NB4 (cell line): ENCODE measurements around the gene USF2.

Experiments
- DNase-seq: peaks from one replicate; pipeline ENCODE4 v3.0.0; 2010; ENCODE audit warnings: low read depth
- H3K4me3 ChIP-seq: one replicate; pipeline ENCODE4 v1.5.1; 2011; ENCODE audit warnings: mild to moderate bottlenecking, low read depth, low read length, moderate library complexity
- MYC ChIP-seq: IDR thresholded peaks from 2 replicates; pipeline ENCODE4 v1.6.1; 2011; ENCODE audit warnings: low read depth, low read length
- POLR2A ChIP-seq: IDR thresholded peaks from 2 replicates; pipeline ENCODE4 v1.6.1; 2011; ENCODE audit warnings: mild to moderate bottlenecking; ENCODE audit not compliant: insufficient read length; ENCODE audit errors: extremely low read depth
- TF ChIP-seq, protein P1 (sequence below): IDR thresholded peaks from one replicate; pipeline ENCODE4 v1.5.1; 2012; ENCODE audit warnings: low read depth, low read length
- TF ChIP-seq, protein P2 (sequence below): IDR thresholded peaks from 2 replicates; pipeline ENCODE4 v1.6.1; 2011; ENCODE audit warnings: low read depth, low read length

USF2 gene

DNA sequence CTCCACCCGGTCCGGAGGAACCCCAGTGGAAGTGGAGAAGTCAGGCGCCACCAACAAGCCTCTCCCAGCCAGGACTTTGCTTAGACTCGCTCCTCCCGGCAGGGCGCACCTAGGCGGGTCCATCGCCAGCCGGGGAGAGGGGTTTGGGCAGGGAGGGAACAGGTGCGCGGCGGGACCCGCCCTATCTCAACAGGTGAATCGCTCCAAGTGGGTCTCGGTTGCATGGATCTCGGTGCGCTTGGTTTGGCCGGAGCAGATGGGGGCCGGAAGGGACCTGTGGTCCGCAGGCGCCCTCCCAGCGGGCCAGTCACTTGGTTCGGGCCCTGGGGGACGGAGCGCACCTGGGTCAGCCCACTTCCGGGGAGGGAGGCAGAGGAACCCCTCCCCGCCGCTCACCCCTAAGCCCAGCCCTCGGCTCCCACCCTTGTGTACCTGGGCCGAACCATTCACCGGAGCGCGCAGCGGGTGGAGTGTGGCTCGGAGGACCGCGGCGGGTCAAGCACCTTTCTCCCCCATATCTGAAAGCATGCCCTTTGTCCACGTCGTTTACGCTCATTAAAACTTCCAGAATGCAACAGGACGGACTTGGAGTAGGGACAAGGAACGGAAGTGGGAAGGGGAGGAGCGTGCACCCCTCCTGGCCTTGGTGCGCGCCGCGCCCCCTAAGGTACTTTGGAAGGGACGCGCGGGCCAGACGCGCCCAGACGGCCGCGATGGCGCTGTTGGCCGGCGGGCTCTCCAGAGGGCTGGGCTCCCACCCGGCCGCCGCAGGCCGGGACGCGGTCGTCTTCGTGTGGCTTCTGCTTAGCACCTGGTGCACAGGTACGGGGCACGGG is 20.2 kb upstream of the USF2 start, which contains the start of gene LSR:
TSS of gene LSR (plus strand) at position 693 of the 836 bp plus-strand sequence. CDS start at position 714, 21 bp downstream.
- TF ChIP-seq, protein P1, sequence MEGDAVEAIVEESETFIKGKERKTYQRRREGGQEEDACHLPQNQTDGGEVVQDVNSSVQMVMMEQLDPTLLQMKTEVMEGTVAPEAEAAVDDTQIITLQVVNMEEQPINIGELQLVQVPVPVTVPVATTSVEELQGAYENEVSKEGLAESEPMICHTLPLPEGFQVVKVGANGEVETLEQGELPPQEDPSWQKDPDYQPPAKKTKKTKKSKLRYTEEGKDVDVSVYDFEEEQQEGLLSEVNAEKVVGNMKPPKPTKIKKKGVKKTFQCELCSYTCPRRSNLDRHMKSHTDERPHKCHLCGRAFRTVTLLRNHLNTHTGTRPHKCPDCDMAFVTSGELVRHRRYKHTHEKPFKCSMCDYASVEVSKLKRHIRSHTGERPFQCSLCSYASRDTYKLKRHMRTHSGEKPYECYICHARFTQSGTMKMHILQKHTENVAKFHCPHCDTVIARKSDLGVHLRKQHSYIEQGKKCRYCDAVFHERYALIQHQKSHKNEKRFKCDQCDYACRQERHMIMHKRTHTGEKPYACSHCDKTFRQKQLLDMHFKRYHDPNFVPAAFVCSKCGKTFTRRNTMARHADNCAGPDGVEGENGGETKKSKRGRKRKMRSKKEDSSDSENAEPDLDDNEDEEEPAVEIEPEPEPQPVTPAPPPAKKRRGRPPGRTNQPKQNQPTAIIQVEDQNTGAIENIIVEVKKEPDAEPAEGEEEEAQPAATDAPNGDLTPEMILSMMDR: no peak
- TF ChIP-seq MYC (no peak), POLR2A (no peak)
- TF ChIP-seq, protein P2, sequence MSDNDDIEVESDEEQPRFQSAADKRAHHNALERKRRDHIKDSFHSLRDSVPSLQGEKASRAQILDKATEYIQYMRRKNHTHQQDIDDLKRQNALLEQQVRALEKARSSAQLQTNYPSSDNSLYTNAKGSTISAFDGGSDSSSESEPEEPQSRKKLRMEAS: no peak
- H3K4me3 ChIP-seq: no peak within 1 kb of the TSS
- no peak for DNase-seq

DNA sequence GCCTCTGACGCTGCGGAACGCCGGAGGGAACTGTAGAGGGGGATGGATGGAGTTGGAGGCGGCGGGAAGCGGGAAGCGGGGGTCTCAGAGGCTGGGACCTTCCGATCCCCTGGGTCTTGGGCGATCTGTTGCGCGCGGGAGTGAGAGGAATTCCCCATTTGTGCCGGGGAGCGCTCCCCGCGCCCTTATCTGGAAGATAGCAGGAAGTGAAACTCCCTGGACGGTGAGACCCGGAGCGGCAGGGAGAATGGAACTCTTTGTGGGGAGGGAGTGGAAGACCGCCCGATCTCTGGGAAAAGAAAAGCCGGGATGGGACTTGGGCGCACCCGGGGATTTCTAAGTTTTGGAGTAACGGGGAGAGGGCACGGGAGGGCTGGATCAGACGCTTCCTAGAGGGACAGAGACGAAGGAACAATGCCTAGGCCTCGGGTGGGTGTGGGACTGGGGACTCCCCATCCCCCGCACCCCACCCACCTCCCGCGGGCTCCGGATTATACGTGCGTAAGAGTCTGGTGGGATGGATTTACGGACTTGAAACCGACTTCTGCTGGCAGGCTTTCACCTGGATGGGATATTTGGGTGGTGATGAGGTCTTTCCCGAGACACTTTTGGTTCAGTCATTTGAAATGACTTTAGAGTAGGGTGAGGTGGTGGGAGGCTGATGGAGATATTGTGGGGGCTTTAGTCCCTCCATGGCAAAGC is 19.5 kb upstream of the USF2 start:
- TF ChIP-seq, protein P1: no peak
- no peak for TF ChIP-seq POLR2A
- H3K4me3 ChIP-seq: no peak overlapping the region
- no peak for DNase-seq

DNA sequence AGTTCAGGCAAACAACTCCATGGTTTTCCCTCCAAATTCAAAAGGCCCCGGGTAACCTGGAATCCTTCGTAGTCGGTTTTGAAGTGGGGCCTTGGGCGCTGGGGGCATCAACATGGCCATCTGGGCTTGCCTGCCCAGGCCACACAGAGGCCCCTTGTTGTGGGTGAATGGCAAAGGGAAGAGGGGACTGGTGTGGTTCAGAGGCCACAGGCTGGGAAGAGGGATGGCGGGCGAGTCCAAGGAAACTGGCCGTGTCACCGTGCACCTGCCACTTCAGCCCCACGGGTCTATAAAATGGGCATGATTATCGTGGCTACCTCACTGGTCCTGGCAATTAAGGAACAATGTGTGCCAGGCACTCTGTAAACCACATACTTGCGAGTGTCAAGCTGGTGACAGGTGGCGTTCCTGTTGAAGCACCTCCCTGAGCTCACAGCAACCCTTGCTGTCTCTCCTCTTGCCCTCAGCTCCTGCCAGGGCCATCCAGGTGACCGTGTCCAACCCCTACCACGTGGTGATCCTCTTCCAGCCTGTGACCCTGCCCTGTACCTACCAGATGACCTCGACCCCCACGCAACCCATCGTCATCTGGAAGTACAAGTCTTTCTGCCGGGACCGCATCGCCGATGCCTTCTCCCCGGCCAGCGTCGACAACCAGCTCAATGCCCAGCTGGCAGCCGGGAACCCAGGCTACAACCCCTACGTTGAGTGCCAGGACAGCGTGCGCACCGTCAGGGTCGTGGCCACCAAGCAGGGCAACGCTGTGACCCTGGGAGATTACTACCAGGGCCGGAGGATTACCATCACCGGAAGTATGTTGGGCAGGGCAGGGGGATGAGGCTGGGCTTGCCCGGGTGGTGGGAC is 18.7 kb upstream of the USF2 start:
- DNase-seq: no peak
- TF ChIP-seq, protein P1: no peak
- TF ChIP-seq POLR2A: no peak
- TF ChIP-seq, protein P2: no peak
- no peak for TF ChIP-seq MYC
- no peak overlapping the region for H3K4me3 ChIP-seq

DNA sequence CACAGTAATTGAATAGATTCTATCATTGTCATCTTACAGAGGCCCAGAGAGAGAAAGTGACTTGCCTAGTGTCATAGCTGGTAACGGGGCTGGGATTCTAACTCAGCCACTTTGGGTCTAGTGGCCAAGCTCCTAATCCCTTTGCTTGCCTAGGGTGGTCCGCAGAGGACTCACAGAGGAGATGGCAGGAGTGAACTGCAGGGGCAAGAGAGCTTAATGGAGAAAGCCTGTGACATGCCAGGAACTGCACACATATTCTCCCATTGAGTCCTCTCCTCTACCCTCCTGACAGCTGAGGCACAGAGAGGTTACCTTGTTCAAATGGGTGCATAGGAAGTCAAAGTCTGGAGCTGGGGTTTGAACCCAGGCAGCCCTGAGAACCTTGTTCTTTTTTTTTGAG is 17.3 kb upstream of the USF2 start:
- no peak for TF ChIP-seq POLR2A
- no peak for TF ChIP-seq MYC
- TF ChIP-seq, protein P2: no peak
- TF ChIP-seq, protein P1: no peak
- no peak overlapping the region for H3K4me3 ChIP-seq
- DNase-seq: no peak

DNA sequence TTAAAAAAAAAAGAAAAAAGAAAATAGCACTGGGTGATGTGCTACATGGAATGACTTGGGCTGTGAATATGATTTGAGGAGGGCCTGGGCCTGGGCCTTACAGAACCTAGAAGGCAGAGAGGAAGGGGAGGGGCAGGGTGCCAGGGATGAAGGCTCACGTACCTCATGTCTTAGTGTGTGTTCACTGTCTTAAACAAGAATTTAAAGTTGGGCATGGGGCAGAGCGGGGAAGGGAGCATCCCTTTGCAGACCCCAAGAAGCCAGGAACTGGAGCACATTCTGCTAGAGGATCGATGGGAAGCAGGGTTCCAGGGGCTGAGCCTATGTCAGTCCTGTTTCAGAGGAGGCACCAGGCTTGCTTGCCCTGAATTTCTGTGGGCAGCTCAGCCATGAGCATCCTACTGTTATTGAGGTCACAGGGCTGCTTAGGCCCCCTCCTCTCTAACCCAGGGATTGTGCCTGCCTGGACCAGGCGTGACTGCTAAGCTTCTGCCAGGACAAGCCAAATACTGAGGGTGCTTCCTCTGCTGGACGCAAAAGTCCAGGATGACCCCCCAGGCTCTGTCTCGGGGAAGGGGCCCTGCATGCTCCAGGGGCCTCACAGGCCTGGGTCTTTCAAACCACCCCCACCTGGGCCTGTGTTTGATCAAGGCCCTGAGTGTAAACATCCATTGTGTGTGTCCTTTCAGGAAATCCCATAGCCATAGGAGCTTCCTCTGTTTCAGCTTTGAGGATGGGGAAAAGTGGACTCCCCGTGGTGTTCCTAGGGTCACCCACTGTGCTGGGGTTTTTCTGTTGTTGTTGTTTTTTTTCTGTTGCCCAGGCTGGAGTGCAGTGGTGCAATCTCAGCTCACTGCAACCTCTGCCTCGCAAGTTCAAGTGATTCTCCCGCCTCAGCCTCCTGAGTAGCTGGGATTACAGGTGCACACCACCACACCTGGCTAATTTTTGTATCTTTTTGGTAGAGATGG is 15.2 kb upstream of the USF2 start:
- no peak for DNase-seq
- TF ChIP-seq, protein P1: no peak
- TF ChIP-seq, protein P2: no peak
- TF ChIP-seq POLR2A (no peak), MYC (no peak)
- no peak overlapping the region for H3K4me3 ChIP-seq
